IPS-18c (cell line): Measurements from ENCODE around the gene TBX2.

Experiments
- H3K4me3 ChIP-seq: 2 replicates; pipeline ENCODE4 v1.7.0; 2013; ENCODE audit warnings: low read depth, mild to moderate bottlenecking, low read length, moderate library complexity; ENCODE audit not compliant: insufficient read depth
- H3K9me3 ChIP-seq: one replicate; pipeline ENCODE4 v1.6.1; 2013; ENCODE audit warnings: mild to moderate bottlenecking, low read length, moderate library complexity; ENCODE audit not compliant: control insufficient read depth, insufficient read depth

TBX2 gene

DNA sequence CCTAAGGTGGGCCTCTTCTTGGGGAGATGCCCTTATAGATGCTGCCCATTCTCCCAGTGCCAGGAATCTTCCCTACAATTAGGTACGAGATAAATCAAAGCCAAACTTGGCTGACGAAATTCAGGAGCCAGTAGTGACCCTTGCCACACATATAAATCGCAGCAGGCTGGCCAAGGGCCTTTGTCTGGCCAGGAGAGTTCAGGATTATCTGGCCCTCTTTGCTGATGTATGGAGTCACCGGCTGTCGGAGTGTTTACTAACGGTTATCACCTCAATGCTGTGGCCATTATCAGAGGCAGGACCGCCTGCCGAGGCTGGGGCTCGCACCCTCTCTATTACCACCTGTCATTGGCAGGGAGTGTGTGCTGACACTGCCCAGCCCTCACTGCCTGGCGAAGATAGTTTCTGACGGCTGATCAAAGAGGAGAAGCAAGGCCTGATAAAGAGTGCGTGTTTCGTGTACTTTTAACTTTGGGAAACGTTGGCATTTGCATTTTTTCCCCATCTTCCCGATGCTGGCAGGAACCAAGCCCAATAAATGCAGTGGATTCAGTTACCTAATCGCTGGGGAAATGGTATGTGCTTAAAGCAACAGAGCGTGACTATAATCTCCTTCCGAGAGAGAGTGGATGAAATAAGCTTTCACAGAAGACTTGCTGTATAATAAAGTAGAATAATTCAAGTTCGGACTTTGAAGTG, 32.8 kb upstream of the TBX2 start:
- no peaks in the 10 kb centered on the region for H3K9me3 ChIP-seq
- no peak overlapping the region for H3K4me3 ChIP-seq

DNA sequence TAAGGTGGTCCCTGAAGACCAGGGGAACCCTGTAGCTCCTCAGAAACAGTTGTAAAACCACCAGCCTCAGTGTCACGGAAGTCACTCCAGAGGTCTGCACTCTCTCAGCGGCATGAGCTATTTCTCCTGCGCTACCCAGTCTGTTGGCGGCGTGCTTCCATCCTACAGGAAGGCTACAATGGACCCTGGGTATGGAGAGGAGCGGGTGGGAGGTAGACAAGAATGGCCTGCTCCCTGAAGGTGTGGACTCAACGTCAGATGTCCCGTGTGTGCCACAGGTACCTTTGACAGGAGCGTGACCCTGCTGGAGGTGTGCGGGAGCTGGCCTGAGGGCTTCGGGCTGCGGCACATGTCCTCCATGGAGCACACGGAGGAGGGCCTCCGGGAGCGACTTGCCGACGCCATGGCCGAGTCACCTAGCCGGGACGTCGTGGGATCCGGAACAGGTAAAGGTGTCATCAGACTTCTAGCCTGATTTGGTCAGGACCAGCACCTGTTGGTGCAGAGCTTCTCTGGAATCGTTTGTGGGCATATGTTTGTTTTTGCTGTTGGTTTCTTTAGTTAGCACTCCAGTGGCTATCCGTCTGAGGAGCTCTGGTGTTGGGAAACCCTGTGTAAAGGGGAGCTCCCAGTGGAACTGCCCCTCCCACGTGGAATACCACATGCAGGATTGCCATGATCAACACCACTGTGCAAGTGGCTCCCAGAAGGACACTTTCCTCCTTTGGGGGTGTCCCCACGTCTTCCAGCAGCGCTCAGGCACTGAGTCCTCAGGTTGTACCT, 31.4 kb upstream of the TBX2 start:
- no peak overlapping the region for H3K4me3 ChIP-seq

GRCh38 chr17:61368832-61369450, 30.7 kb upstream of the TBX2 start:
- H3K4me3 ChIP-seq: no peak overlapping the region

More for the DNA sequence above, 31.4 kb upstream of the TBX2 start:
- no peaks in the 10 kb centered on the region for H3K9me3 ChIP-seq

GRCh38 chr17:61369751-61370150, 29.9 kb upstream of the TBX2 start:
- no peak overlapping the region for H3K4me3 ChIP-seq
- H3K9me3 ChIP-seq: no peaks in the 10 kb centered on the region

More at GRCh38 chr17:61368832-61369450, 30.7 kb upstream of the TBX2 start:
- no peaks in the 10 kb centered on the region for H3K9me3 ChIP-seq

DNA sequence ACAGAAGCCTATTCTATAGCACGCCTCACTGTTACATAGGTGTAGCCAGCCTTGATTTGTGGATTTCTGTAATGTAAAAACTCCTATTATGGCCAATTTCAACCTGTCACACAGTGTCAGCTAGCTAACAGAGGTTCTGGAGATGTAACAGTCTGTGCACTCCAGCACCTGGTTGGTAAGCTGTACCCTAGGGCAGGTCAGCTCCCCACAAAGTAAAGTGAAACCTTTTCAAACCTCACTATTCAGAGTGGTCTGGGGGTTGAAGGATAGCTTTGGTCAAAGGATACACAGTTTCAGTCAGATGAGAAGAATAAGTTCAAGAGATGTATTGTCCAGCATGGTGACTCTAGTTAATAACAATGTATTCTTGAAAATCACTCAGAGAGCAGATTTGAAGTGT, 28.5 kb upstream of the TBX2 start:
- no peak overlapping the region for H3K4me3 ChIP-seq
- H3K9me3 ChIP-seq: no peaks in the 10 kb centered on the region

- Histone ChIP-seq H3K9me3 (no peaks in the 10 kb centered on the region), H3K4me3 (no peak overlapping the region)
These were observed 28.0 kb upstream of the TBX2 start for GRCh38 chr17:61371606-61372005.

DNA sequence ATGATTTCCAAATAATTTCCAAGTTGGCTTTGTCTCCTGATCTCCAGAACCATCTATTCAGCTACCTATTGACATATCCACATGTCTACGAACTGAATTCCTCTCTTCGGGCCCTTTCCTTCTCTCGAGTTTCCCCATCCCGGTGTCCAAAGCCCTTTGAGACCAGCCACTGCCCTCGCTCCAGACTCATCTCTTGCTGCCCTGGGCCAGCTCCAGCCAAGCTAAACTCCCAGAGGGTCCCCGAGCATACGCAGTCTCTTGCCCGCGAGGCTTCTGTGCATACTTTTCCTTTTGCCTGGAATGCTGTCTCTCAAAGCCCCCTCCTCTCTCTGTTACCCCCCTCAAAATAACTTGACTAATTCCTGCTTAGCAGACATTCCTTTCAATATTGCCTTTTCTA, 27.2 kb upstream of the TBX2 start:
- Histone ChIP-seq H3K9me3 (peaks cover 2% of the 10 kb centered on the region), H3K4me3 (no peak overlapping the region)

- Histone ChIP-seq H3K4me3 (no peak overlapping the region), H3K9me3 (peaks cover 2% of the 10 kb centered on the region)
These were observed 22.5 kb upstream of the TBX2 start for GRCh38 chr17:61376931-61377838.

- no peak overlapping the region for H3K4me3 ChIP-seq
- H3K9me3 ChIP-seq: peaks cover 2% of the 10 kb centered on the region
These were observed 20.8 kb upstream of the TBX2 start for GRCh38 chr17:61378658-61379456.

GRCh38 chr17:61379457-61380216, 20.0 kb upstream of the TBX2 start:
- no peak overlapping the region for H3K4me3 ChIP-seq
- peaks cover 2% of the 10 kb centered on the region for H3K9me3 ChIP-seq

DNA sequence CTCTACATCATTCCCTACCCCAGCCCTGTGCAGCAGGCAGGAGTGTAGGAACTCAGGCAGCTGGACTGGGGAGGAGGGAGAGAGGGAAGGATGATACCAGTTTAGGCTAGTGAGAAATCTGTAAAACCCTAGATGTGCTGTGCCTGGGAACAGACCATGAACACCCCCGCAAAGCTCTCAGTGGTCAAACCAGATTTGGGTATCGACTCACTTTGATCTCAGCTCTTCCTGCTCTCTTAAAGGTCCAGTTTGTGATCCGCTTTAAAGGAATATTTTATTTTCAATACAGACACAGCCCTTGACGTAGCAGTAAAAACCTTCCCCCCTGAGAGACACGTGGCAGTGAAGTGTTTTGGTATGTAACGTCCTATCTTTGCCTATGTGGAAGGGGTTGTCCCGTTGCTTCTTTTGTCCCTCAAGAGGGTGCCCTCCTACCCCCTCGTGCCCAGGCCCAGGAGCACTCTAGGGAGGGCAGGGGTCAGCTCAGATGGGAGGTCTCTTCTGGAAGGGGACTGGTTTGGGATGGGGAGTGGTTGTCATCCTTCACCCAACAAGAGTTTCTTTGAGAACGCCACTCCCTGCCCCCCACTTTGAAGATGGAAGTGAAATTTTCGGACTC, 19.3 kb upstream of the TBX2 start:
- Histone ChIP-seq H3K9me3 (peaks cover 2% of the 10 kb centered on the region), H3K4me3 (no peak overlapping the region)

GRCh38 chr17:61380836-61381525, 18.7 kb upstream of the TBX2 start:
- H3K9me3 ChIP-seq: peaks cover 2% of the 10 kb centered on the region
- no peak overlapping the region for H3K4me3 ChIP-seq

GRCh38 chr17:61381537-61381936, 18.1 kb upstream of the TBX2 start:
- peaks cover 2% of the 10 kb centered on the region for H3K9me3 ChIP-seq
- no peak overlapping the region for H3K4me3 ChIP-seq

- Histone ChIP-seq H3K9me3 (no peaks in the 10 kb centered on the region), H3K4me3 (no peak overlapping the region)
These were observed 16.6 kb upstream of the TBX2 start for GRCh38 chr17:61382796-61383688.
